HG03095 (cell line): ENCODE data around the gene BLNK.

Source experiments
- ATAC-seq: cut with Tn5 transposase; IDR thresholded peaks from one replicate; pipeline ENCODE4 v1.9.1; 2021; ENCODE audit warnings: moderate library complexity; ENCODE audit not compliant: unreplicated experiment

BLNK gene

DNA sequence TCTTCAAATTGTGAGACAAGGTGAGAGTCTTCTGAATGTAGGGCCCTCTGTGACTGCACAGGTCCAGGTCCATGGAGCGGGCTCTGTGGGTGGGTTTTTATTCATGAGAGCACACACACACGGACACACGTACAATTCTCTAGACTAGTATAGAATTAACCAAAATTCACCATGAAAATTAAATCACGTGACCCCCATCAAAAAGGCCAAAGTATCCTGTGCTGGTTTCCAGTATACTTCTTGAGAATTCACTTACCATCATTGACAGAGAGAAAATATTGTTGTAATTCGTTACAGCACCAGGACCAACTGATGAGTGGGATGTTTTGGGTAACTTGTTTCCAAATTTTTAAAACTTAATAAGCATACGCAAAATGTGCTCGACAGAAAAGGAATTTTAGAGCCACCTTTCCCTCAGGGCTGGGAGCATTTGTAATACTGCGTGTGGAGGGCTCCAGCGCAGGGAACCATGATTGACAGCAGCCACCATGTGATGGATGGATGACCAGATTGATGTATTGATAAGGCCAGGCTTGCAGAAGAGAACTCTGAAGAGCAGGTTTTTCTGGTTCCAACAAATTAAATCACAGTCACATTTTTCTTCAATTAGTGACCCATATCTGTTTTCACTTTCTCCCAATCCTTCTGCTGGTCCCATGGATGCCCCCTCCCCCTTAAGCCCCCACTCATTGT is 18.0 kb upstream of the BLNK start:
- no peak for ATAC-seq

DNA sequence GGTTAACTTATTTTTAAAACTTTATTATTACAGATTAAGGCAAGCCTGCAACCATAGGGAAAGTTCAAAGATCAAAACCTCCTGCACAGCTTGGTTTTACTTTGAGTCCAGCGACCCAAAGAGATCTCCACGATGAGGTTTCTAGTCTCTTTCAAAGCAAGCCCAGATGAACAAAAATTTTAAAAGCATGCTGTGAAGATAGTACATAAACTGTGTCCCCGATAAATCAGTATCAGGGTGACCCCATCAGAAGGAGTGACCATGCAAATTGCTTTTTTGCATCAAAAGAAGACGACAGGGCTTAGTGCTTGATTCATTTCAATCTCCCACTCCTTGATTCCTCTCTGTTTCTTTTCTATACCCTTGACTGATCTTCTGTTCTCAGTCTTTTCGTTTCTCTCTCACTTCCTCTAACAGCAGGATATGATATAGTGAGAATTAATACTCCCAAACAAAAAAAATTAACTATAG is 16.8 kb upstream of the BLNK start:
- ATAC-seq, result peak; percentile 50

DNA sequence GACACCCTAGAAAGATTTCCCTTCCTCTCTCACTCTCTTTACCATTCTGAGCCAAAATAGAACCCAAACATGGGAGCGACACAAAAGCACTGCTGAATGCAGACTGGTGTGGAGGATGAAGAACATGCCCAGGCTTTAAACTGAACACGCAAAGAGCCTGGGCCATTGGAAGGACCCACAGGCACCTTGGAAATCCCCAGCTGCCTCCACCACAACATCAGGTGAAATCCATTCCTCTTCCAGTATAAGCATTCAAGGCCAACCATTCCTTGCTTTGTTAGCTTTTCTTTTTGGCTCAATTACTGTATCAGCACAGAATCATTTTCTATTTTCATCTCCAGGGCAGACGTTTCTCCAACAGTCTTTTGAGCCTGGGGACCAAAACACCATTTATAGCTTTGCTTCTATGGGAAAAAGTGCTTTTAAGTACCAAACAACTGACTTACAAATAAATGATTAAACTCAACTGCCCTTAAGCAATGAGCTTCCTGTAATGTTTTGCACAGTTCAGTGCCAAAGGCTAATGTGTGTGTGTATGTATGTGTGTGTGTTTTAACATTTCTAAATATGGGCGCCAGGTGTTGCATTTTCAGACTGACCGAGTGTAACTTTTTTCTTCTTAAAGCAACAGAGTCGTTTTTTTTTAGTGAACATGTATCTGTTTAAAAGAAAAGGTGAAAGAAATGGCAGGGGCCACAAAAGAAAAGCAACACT is 16.2 kb upstream of the BLNK start:
- peak; percentile 46 for ATAC-seq

DNA sequence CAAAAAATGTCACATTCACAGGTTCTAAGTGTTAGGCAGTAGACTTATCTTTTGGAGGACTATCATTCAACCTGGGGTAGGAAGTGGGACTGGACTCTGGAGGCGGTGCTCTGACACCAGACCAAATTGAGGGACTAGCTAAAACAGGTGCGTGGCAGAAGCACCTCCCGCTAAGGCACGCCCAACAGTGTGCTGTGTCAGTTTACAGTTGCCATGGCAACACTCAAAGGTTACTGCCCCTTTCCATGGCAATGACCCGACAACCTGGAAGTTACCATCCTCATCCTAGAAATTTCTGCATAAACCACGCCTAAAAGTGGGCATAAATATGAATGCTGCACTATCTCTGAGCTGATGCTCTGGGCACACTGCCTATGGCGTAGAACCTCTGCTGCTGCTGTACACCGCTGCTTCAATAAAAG is 14.0 kb upstream of the BLNK start:
- no peak for ATAC-seq

DNA sequence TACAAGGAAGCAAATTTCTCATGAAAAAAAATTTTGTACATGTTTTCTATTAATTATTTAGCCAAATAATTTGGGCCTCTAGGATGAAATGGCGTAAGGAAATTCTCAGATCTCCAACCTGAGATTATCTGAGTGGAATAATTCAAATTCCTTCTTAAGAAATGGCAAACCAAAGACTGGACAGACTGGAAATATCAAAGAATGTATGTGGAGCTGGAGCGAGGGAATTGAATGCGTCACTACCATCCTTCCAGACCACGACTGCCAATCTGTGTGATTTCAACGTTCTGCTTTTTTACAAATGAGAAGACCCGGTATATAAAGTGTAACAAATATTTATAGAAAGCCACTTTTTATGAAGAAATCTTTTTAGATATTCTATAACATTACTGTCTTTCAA is 12.4 kb upstream of the BLNK start:
- no peak for ATAC-seq

DNA sequence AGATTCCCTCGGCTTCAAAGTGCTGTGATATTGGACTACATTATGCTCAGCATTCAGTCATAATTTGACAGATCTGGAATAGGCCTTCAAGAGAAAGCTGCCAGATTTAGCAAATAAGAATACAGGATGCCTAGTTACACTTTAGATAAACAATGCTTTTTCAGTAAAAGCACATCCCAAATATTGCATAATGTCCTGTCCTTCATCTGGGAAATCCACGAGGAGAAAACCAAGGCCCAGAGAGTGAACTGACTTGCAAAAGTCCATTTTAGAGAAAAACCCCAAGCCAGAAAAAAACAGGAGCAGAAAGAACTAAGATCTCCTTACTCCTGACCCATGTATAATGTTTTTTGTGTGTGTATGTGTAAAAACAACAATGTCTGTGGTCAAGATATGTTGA is 12.0 kb upstream of the BLNK start:
- no peak for ATAC-seq

DNA sequence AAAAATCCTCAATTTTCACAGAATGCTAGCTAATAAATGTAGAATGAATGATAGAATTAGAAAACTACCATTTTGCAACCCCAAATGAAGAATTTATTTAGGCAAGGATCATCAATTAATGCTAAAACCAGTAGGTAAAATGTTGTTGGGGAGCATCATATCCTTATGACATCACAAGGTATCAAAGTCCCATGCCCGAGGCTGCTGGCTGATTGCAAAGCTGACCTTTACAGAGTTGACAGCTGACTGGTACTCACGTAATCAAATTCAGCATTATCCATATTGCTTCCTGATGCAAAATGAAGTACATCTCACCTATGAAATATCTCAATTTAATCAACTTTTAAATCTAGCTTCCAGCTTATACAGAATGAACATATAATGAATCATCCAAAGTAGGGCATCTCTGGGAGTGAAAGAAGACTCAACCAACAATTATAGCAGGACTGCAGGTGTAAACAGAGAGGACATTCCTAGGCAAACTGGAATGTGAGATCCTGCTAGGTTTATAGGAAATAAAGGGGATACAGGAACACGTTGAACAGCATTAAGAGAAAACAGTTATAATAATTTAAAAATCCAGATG is 10.2 kb upstream of the BLNK start:
- ATAC-seq, result no peak

DNA sequence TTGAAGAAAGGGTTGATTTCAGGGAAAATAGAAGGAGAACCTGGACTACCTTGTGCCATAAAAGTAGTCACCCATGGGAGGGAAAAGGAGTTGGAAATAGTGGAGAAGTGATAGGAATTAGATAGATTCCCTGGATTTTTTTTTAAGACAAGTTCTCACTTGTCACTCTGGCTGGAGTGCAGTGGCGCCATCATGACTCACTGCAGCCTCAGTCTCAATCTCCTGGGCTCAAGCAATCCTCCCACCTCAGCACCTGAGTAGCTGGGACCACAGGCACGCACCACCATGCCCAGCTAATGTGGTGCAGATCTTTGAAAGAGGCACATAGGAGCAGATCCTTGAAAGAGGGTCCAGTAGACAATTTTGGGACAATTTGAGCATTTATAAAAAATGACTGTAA is 9.5 kb upstream of the BLNK start:
- ATAC-seq, result no peak

DNA sequence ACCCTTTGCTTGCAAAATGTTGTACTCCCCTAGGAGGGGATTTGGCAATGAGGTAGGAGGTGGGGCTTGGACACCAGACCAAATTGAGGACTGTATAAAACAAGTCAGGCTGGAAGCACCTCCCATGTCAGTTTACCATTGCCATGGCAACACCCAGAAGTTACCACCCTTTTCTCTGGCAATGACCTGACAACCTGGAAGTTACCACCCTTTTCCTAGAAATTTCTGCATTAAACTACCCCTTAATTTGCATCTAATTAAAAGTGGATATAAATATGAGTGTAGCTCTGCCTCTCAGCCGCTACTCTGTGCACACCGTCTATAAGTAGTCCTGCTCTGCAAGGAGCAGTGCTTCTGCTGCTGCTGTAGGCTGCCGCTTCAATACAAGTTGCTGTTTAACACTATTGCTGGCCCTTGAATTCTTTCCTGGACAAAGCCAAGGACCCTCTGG is 7.8 kb upstream of the BLNK start:
- no peak for ATAC-seq

DNA sequence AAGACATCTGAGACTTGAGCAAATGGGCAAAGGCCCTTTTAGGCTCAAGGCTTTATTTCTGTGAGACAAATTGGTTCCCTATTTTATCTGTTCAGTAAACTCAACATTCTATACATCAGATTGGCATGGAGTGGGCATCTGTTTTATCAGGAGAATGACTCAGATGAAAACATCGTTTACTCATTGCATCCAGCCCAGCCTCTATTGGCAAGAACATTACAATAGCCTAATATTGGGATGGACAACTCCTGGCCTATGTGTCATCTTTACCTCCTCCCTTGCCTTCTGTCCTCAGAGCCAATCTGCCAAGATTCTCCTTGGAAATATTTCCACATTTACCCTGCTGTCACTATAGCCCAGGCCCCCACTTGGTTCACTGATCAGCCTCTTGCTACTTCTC is 5.5 kb upstream of the BLNK start:
- no peak for ATAC-seq

DNA sequence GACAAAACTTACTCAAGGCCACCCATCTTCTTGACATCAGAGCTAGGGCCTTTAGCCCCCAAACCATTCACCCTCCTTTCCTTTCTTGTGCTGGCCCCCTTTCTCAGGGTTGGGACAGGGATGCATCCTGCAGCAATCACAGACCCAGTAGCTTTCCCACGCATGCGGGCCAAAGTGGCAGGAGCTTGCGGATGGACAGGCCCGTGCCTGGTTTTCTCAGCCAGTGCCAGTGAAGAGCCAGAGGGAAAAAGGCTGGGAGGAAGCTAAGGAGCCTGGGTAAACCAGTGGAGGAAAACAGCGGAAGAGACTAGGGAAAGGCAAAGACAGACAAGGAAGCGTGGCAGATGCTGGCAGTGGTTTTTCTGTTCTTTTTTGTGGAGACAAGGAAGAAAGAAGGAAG is 5.1 kb upstream of the BLNK start:
- no peak for ATAC-seq

DNA sequence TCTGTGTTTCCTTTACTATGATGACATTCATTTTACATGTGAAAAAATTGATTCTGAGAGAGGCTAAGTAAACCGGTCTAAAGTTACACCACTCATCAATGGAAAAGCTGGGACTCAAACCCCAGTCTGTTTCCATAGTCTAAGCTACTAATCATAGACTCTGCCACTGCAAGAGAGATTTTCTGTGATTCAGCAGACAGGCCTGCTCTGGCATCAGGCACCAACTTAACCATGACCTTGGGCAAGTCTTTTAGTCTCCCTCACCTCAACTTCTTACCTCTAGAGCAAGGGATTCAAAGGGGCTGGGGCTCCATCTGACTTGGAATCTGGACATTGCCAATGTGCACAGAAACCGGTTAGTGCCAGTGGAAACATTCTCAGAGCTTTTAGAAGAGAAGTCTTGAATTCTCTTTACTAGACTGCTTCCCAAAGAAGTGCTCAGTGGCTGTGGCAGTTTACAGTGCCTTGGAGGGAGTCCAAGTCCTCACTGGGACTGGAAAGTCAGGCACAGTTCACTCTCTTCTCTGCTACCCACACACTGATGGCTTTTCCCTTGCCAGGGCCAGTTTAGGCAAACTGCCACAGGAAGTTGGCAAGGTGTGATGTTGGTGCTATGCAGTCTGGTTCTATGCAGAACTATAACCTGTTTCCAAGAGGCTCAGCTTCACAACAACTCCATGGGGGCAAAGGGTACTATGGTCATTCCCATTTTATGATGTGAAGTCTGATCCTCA is 4.5 kb upstream of the BLNK start:
- no peak for ATAC-seq

DNA sequence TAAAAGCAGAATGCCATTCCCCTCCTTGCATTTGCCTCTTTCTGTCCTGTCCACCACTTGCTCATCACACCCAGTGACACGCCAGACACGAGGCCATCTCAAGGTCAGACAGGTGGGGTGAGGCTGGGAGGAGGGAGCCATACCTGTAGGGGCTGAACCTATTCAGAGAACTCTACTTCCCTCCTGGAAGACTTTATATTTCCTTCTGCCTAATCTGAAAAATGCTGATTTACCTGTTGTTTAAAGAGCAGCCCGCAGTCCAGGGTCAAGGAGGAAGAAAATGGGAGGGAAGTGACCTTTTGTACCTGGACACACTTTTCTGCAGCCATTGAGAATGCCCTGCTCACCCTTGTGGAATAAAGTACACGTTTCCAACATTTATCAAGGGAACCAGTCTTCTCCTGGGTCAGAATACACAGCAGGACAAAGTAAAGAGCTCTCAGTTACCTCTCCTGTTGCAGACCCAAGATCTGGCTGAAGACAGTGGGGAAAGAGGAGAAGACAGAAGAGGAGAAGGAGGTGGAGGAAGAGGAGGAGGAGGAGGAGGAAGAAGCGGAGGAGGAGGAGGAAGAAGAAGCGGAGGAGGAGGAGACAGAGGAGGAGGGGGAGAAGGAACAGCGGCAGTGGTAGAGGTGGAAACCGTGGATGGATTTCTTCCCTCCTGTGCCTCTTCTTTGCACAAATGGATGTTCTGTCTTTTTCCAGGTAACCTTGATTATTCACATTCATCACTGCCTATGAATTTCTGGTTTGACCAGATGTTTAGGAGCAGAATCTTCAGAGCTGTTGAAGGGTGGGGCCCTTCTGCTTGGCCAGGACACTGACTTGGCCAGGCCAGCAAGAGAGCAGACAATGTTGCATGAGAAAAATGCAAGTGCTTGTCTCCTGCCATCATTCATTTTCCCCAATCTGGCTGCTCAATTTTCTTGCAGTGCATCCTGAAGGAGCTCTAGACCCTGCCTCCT is 1.2 kb upstream of the BLNK start:
- no peak for ATAC-seq

DNA sequence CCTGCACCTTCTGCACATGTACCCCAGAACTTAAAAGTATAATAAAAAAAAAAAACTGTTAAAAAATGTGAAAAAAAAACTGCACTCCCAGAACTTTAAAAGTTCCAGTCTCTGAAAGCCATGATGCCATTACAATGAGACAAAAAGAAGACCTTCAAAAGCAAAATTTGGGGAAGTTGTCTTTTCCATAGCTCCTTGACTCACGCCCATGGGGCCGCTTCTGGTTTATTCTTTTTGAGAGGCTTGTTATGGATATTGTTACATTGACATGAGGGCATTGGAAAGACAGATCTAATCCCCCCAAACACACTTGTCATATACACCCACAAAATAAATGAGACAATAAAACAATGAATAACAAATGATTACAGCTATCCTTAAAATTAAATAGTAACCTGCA is 798 bp downstream of the BLNK start:
- ATAC-seq, result no peak

DNA sequence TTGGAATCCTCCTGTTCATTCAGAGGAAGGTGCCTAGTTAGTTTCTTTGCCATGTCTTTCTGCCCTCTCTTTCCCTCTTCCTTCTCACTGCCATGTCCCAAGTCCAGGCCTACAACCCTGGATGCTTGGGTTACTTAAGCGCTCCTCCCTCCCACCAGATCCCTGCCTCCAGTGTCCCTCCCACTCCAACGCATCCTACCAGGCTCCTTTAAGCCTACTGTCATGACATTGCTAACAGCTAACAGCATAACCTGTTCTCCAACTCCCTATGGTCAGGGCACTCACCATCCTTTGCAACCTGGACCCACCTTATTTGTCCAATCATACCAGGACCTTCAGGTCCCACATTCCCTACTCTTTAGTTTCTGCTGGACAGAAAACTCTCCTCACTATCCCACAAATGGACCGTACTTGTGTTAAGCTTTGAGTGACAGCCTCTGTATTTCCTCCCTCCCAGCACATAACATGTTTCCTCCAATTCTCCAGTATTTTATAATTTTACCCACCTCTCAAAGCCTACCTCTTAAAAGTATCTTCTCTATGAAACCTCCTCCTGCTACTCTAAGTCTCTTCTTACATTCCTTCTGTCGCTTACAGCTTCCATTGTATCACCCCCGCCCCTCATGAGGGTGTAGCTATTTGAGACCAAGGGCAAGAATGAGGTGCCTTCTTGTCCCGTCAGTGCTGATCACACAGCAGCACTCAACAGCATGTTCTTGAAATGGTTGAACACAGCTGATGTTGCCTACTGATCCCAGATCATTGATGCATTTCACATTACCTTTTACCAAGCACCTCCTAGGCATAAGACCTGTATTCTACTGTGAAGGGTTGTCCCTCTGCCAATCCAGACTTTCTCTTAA is 1.7 kb downstream of the BLNK start:
- ATAC-seq, result no peak

DNA sequence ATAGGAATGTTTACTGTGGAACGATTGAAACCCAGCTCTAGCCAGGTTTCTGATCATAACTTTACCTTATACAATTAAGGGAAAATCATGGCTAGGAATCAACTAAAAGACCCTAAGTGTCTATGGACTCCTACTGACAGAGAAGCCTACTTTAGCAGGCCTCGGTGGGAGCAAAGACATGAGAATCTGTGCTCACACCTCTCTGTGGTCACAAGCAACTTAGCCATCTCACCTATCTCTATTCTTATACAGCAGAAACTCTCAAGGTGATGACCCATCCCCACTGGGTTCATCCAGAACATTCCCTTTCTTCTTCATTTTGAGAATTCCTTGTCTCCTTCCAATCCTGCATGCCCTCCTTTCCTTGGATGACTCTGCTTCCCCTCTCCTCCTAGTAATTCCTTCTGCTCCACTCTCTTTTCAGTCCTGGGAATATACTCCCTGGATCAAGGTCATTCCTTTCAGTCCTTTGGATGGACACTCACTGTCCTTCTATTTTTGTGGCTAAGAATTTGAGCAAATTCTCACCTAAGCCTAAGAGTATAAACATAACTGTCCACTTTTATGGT is 2.9 kb downstream of the BLNK start:
- no peak for ATAC-seq

DNA sequence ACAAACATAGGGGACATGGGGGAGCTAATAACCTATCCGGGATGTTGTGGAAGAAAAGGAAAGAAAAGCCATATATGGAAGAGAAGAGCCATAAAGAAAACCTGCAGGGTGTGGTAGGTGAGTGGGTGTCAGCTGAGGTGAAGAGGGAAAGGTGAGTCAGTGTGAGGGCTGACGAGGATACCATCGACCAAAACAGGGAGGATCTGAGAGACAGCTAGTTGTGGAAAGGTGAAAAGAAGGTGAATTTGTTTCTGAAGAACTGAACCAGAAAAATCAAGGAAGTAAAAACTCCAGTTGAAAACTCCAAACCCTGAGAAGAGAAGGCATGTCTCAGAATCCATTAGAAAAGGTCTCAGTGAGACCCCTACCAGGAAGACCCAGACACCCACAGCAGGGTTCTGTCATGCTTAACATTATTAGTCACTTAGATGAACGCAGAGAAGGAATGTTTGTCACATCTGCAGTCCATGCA is 4.1 kb downstream of the BLNK start:
- no peak for ATAC-seq

DNA sequence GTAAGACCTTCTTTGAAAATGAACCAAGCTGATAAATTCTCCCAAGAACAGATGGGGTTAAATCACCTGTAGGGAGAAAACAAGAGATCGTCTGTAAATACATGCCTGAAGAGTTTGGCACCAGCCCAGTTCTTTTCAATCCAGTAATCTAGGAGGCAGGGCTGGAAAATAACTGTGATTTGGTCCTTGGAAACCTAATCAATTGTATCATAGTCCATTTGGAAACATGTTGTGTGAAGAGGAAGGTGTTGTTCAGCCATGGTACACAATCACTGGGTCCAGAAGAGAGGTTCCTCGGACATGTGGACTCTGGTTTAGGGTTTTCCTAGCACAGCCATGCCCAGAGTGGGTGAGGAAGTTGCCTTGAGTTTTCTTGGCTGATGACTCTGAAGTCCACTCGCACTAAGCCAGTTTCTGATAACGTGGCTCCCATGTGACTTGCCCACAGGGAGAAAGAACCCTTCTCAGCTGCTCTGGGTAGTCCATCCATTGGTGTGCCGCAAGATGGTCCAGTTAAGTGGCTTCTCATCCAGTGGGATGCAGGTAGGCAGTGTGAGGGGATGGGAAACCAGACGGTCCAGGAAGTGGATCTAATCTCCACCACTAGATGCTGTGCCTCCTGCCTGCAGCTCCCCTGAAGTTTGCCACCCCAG is 5.1 kb downstream of the BLNK start:
- ATAC-seq, result no peak
